Right lobe of liver (tissue), 6 donors: ENCODE data around the gene PTS. TPM values are rescaled to one million over a fixed set of nuclear protein-coding genes. Genes with fewer than 3 reads are reported as not detected.

Source experiments
- ATAC-seq, 4 donors: fragments of 200-7000 bp; cut with Tn5 transposase; one replicate each; pipeline ENCODE4 v1.9.1; 2020; ENCODE audit warnings: mild to moderate bottlenecking in 4 of 4, moderate library complexity in 4 of 4
- DNase-seq, 3 donors: peaks; one replicate each; pipeline ENCODE4 v3.0.0-alpha.2; 2020
- H3K27ac ChIP-seq, 3 donors: fragments of 200-600 bp; one replicate each; pipeline ENCODE4 v1.8.0; 2022
- H3K27me3 ChIP-seq, 2 donors: fragments of 200-600 bp; one replicate each; pipeline ENCODE4 v1.8.0; 2022
- H3K36me3 ChIP-seq, 4 donors: fragments of 200-600 bp; sonication (generic) in 1 of 4; one replicate each; pipeline versions ENCODE4 v1.5.1 to v1.8.0; 2017 to 2022; ENCODE audit warnings: control low read depth in 1 of 4
- H3K4me1 ChIP-seq, 4 donors: fragments of 200-600 bp; sonication (generic) in 1 of 4; one replicate each; pipeline versions ENCODE4 v1.5.1 to v1.8.0; 2017 to 2022; ENCODE audit warnings: control low read depth in 1 of 4
- H3K4me3 ChIP-seq, 3 donors: fragments of 200-600 bp; one replicate each; pipeline ENCODE4 v1.8.0; 2022
- H3K9me3 ChIP-seq, 4 donors: fragments of 200-600 bp; sonication (generic) in 1 of 4; one replicate each; pipeline versions ENCODE4 v1.5.1 to v1.8.0; 2017 to 2022; ENCODE audit warnings: control low read depth in 1 of 4
- POLR2A ChIP-seq: fragments of 450-650 bp; IDR thresholded peaks from one replicate; pipeline ENCODE4 v1.6.1; 2017; ENCODE audit warnings: antibody characterized with exemption, mild to moderate bottlenecking
- WGBS: methylation state at CpG from one replicate; pipeline ENCODE4 v1.1.6; 2018; ENCODE audit warnings: low coverage, low lambda C conversion rate; ENCODE audit not compliant: insufficient coverage; ENCODE audit errors: missing lambda C conversion rate; 5-methylcytosine and 5-hydroxymethylcytosine counted together
- intact Hi-C, 2 donors: fragments of 100-400 bp; cut with DNase I; formaldehyde crosslinking; loops; one replicate each; pipeline versions ENCODE4 v1.11.2 to v1.14.1; 2022
- total RNA-seq, 6 experiments: library from RNA; depleted of rRNA in 2 of 6; stranded (reverse); fragments of >200 nt in 2 of 6; fragmentation: NEBNext Ultra II Directional in 3 of 6; extraction: Animal tissue kit (Norgen Biotek cat#: 25700) in 3 of 6; gene quantifications; one replicate each; pipeline versions ENCODE4 v1.1.0 to v1.2.4, GENCODE V29; 2016 to 2023
- TF ChIP-seq, protein P1 (sequence below), 4 donors: fragments of 200-600 bp in 3 of 4; fragments of 450-650 bp in 1 of 4; IDR thresholded peaks; one replicate each; pipeline versions ENCODE4 v1.5.1 to v1.8.0; 2016 to 2022; ENCODE audit warnings: antibody characterized with exemption in 4 of 4, mild to moderate bottlenecking in 2 of 4
- donor health status: DM: no; HTN: yes; CAD: no.
- donor health status: DM: no; HTN: no; CAD: no.
- donor health status: DM: no; HTN: no; CAD: no.
- donor health status: DM: no; HTN: yes; CAD: no.
- donor health status: DM: no; HTN: yes; CAD: no.

The PTS gene
- total RNA-seq, 6 experiments from 2014 or later, result 37.8 to 66.9 (median 55.4) TPM

DNA sequence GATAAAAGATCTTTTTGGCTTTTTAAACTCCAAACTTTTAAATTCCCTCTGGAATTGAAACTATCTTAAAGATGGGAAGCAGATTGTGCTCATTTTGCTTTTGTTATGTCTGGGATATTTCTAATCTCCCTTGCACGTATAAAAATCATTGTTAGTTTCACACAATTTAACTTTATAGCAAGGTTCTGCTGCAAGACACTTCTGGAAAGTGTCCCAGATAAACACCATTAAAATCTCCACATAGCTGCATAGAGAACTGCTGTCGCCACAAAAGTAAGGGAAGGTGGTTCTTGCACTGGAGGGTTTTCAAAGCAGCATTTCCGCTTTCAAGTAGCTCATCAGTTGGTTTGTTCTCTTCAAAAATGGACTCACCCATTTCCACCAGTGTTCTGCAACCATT, 11.8 kb downstream of the PTS start:
- ATAC-seq (no peak), DNase-seq (no peak)
- WGBS, result 79% methylated on average over 3 of the region's 3 CpGs
- Histone ChIP-seq H3K27me3 (no peaks in the 10 kb centered on the region), H3K27ac (no peak overlapping the region), H3K9me3 (no peaks in the 10 kb centered on the region), H3K4me1 (no peaks in the 10 kb centered on the region), H3K4me3 (no peak overlapping the region), H3K36me3 (peaks cover 10 to 53% (median 28%) of the 10 kb centered on the region in 4 donors)
- intact Hi-C loops, result no loop called here
- TF ChIP-seq, protein P1, sequence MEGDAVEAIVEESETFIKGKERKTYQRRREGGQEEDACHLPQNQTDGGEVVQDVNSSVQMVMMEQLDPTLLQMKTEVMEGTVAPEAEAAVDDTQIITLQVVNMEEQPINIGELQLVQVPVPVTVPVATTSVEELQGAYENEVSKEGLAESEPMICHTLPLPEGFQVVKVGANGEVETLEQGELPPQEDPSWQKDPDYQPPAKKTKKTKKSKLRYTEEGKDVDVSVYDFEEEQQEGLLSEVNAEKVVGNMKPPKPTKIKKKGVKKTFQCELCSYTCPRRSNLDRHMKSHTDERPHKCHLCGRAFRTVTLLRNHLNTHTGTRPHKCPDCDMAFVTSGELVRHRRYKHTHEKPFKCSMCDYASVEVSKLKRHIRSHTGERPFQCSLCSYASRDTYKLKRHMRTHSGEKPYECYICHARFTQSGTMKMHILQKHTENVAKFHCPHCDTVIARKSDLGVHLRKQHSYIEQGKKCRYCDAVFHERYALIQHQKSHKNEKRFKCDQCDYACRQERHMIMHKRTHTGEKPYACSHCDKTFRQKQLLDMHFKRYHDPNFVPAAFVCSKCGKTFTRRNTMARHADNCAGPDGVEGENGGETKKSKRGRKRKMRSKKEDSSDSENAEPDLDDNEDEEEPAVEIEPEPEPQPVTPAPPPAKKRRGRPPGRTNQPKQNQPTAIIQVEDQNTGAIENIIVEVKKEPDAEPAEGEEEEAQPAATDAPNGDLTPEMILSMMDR (IDR thresholded peaks at IDR 0.05), result no peak
- no peak for TF ChIP-seq POLR2A

DNA sequence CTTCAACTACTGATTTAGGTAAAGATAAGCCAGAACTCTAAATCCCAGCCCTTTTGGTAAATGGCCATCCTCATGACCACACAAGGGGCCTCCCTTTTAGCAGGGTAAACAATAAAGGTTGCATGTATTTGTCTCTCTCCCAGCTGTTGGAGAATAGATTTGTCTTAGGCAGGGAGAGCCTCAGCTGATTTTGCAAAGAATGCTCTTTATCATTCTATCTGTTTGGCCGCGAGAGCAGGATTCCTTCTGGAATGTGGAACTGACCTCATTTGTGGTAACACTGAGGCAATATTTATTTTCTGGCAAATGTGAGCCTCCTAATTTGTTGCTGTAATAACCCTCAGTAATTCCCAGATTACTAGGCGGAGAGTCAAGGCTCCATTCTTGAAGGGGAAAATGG, 15.3 kb downstream of the PTS start:
- no peak overlapping the region for H3K4me3 ChIP-seq
- H3K27ac ChIP-seq, result peak overlapping the region in 1 of 3 donors; percentile 20
- DNase-seq (no peak), ATAC-seq (peak in 2 of 4 donors; percentile 66 to 74)
- WGBS, result 47% methylated on average over 3 of the region's 3 CpGs
- H3K27me3 ChIP-seq, result no peaks in the 10 kb centered on the region
- H3K9me3 ChIP-seq, result no peaks in the 10 kb centered on the region
- no peak for TF ChIP-seq POLR2A
- TF ChIP-seq, protein P1 (IDR thresholded peaks at IDR 0.05), result no peak
- intact Hi-C loops, result no loop called here
- H3K4me1 ChIP-seq, result no peaks in the 10 kb centered on the region
- peaks cover 4 to 22% (median 15%) of the 10 kb centered on the region in 4 donors for H3K36me3 ChIP-seq

DNA sequence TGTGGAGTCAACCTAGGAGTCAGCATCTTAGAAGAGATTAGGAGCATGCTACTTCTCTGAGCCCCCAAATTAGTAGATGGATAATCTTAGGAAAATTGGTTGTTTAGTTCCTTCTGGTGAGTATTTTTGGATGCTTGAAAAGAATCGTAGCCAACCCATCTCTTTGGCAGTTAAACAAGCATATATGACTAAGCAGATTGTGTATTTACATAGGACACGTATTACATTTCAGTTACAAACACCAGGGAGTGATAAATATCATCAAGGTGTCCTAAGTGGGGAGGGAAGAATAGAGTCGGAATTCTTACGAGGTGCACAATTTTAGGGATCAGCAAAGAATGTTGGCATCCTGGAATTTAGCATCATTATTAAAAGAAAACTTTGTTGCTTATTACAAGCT, 21.0 kb downstream of the PTS start:
- TF ChIP-seq POLR2A, result no peak
- TF ChIP-seq, protein P1 (IDR thresholded peaks at IDR 0.05), result no peak
- H3K9me3 ChIP-seq, result no peaks in the 10 kb centered on the region
- no peak overlapping the region for H3K27ac ChIP-seq
- no peak overlapping the region for H3K4me3 ChIP-seq
- intact Hi-C loops, result no loop called here
- DNase-seq, result no peak
- H3K27me3 ChIP-seq, result no peaks in the 10 kb centered on the region
- H3K4me1 ChIP-seq, result no peaks in the 10 kb centered on the region
- 47% methylated on average over 4 of the region's 4 CpGs for WGBS
- ATAC-seq, result peak in 1 of 4 donors; percentile 55
- H3K36me3 ChIP-seq, result no peaks in the 10 kb centered on the region

DNA sequence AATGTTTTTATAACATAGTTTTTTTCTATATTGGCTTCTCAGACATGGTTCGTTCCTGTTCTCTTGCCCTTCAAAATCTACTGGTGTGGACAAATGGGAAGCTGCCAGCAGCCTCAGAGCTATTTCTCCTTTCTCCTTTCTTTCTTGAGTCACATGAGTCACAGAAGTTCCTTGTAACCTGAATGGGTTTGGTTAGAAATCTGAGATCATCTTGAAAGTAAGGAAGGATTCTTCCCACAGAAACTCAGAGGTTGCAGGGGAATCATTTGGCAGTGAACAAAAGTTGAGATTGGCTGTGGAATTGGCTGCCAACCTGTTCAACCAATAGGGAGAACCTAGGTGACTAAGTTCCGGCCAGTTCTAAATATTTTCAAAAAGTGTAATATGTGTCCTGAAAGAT, 22.0 kb downstream of the PTS start:
- DNase-seq (no peak), ATAC-seq (no peak)
- Histone ChIP-seq H3K4me1 (no peaks in the 10 kb centered on the region), H3K36me3 (no peaks in the 10 kb centered on the region), H3K27ac (no peak overlapping the region), H3K27me3 (no peaks in the 10 kb centered on the region), H3K9me3 (no peaks in the 10 kb centered on the region), H3K4me3 (no peak overlapping the region)
- TF ChIP-seq, protein P1 (IDR thresholded peaks at IDR 0.05), result no peak
- no peak for TF ChIP-seq POLR2A
- 90% methylated on average over 2 of the region's 2 CpGs for WGBS
- intact Hi-C loops, result no loop called here
